Central memory CD4-positive, alpha-beta T cell (primary cell): ENCODE data around the gene HIGD1B.
"Not testable (repeated sequence)": the region's sequence is repeated elsewhere in the genome, so short reads cannot be mapped to it uniquely, and the experiment has no call there.

Experiments used
- DNase-seq: peaks from one replicate; pipeline ENCODE4 v3.0.0; 2022
- total RNA-seq, 3 experiments: gene quantifications; one replicate each; lab custom pipeline; 2026; lab: John Stamatoyannopoulos, UW

The HIGD1B gene
- total RNA-seq = 0 reads per million in 3 experiments

- DNase-seq = no peak
Observed at GRCh38 chr17:44847586-44847985, at the start of gene HIGD1B. TSS of gene HIGD1B (plus strand) at chr17:44847883. CDS start at chr17:44848153, 270 bp downstream.

- DNase-seq = no peak
Observed at GRCh38 chr17:44798356-44798755, 49.3 kb upstream of the HIGD1B start.

GRCh38 chr17:44801880-44802279 lies 45.8 kb upstream of the HIGD1B start:
- no peak for DNase-seq

GRCh38 chr17:44804302-44805089 lies 43.2 kb upstream of the HIGD1B start:
- no peak for DNase-seq

- no peak for DNase-seq
Observed at GRCh38 chr17:44807093-44807816, 40.4 kb upstream of the HIGD1B start.

- DNase-seq = no peak
Observed at GRCh38 chr17:44807817-44808155, 39.9 kb upstream of the HIGD1B start.

GRCh38 chr17:44808156-44808555 lies 39.5 kb upstream of the HIGD1B start:
- no peak for DNase-seq

GRCh38 chr17:44808656-44809388 lies 38.9 kb upstream of the HIGD1B start:
- not testable (repeated sequence) for DNase-seq

- DNase-seq = no peak
Observed at GRCh38 chr17:44812263-44812662, 35.4 kb upstream of the HIGD1B start.

- not testable (repeated sequence) for DNase-seq
Observed at GRCh38 chr17:44818508-44818907, 29.2 kb upstream of the HIGD1B start.

GRCh38 chr17:44820631-44821212 lies 27.0 kb upstream of the HIGD1B start:
- no peak for DNase-seq

- not testable (repeated sequence) for DNase-seq
Observed at GRCh38 chr17:44825236-44825635, 22.4 kb upstream of the HIGD1B start.

GRCh38 chr17:44826123-44826790 lies 21.4 kb upstream of the HIGD1B start:
- no peak for DNase-seq

- DNase-seq = no peak
Observed at GRCh38 chr17:44827863-44828262, 19.8 kb upstream of the HIGD1B start.

GRCh38 chr17:44828919-44829522 lies 18.7 kb upstream of the HIGD1B start:
- DNase-seq = peak; percentile 15

- DNase-seq = no peak
Observed at GRCh38 chr17:44829523-44830358, 17.9 kb upstream of the HIGD1B start, which contains the start of gene GJC1. TSS of gene GJC1 (minus strand) at chr17:44830287. CDS start at chr17:44805817, 24,470 bp downstream.

- no peak for DNase-seq
Observed at GRCh38 chr17:44830359-44831288, 17.1 kb upstream of the HIGD1B start.

GRCh38 chr17:44831371-44831770 lies 16.3 kb upstream of the HIGD1B start:
- DNase-seq = no peak

GRCh38 chr17:44832805-44833204 lies 14.9 kb upstream of the HIGD1B start:
- DNase-seq = no peak

- DNase-seq = no peak
Observed at GRCh38 chr17:44837196-44837595, 10.5 kb upstream of the HIGD1B start.
